Activated B cell treated with CpG ODN at 0.5 μM for 24 hours (primary cell): Measurements from ENCODE around the gene ENO1. TPM values are rescaled to one million over a fixed set of nuclear protein-coding genes. Genes with fewer than 3 reads are reported as not detected.

ENCODE experiments used
- ATAC-seq: fragments of 200-7000 bp; cut with Tn5 transposase; one replicate; pipeline ENCODE4 v1.10.0; 2021; ENCODE audit warnings: low read depth, mild to moderate bottlenecking, moderate library complexity
- CTCF ChIA-PET: fragments of 350-600 bp; sonication (Branson Sonifier 250); formaldehyde crosslinking; loops from one replicate; lab custom pipeline; 2021; ENCODE audit warnings: antibody characterized with exemption; lab: Charles Lee
- POLR2A ChIA-PET: fragments of 350-600 bp; sonication (Branson Sonifier 250); formaldehyde crosslinking; loops from one replicate; lab custom pipeline; 2021; ENCODE audit warnings: antibody characterized with exemption; lab: Charles Lee
- DNase-seq: peaks from one replicate; pipeline ENCODE4 v3.0.0; 2022
- H3K27ac Mint-ChIP-seq: one replicate; pipeline ENCODE4 v1.8.0; 2020; ENCODE audit warnings: mixed read lengths
- H3K27me3 Mint-ChIP-seq: one replicate; pipeline ENCODE4 v1.8.0; 2021; ENCODE audit warnings: mixed read lengths
- H3K36me3 Mint-ChIP-seq: one replicate; pipeline ENCODE4 v1.8.0; 2021; ENCODE audit warnings: low read depth, mixed read lengths
- H3K4me1 Mint-ChIP-seq: one replicate; pipeline ENCODE4 v1.8.0; 2021; ENCODE audit warnings: mixed read lengths
- H3K4me3 Mint-ChIP-seq: one replicate; pipeline ENCODE4 v1.8.0; 2020; ENCODE audit warnings: mild to moderate bottlenecking, mixed read lengths
- H3K9me3 Mint-ChIP-seq: one replicate; pipeline ENCODE4 v1.8.0; 2020; ENCODE audit warnings: mixed read lengths
- CTCF ChIP-seq: fragments of 200-600 bp; IDR thresholded peaks from one replicate; pipeline ENCODE4 v1.8.0; 2022; ENCODE audit warnings: antibody characterized with exemption, mild to moderate bottlenecking
- intact Hi-C: fragments of 100-400 bp; cut with micrococcal nuclease; formaldehyde crosslinking; loops from one replicate; pipeline ENCODE4 v1.15.1; 2024
- total RNA-seq: library from RNA; stranded (reverse); gene quantifications from 2 replicates; pipeline ENCODE4 v1.2.3, GENCODE V29; 2022

The ENO1 gene
- total RNA-seq, 1 donor from 2014 or later = 837 TPM

- ChIA-PET CTCF (interaction anchor here (1.1 kb wide), 1 partner anchor 11 kb away, joined by 3 read pairs; no protein-coding TSS in a partner anchor), POLR2A (interaction anchor here (0.5 kb wide), 1 partner anchor 1602 kb away, joined by 6 read pairs; no protein-coding TSS in a partner anchor)
- DNase-seq = no peak
- Mint-ChIP-seq H3K27ac (peak overlapping the region; percentile 50), H3K27me3 (no peaks in the 10 kb centered on the region), H3K4me3 (no peak overlapping the region), H3K36me3 (peaks cover 83% of the 10 kb centered on the region), H3K9me3 (no peaks in the 10 kb centered on the region), H3K4me1 (peaks cover 65% of the 10 kb centered on the region)
- intact Hi-C loops = loop anchor here (10.0 kb wide), 1 partner anchor 1088 kb away; the partner anchor contains the start of gene PER3
- no peak for ATAC-seq
- no peak for TF ChIP-seq CTCF
These were observed 5.5 kb downstream of the ENO1 start for GRCh38 chr1:8873001-8873400.

GRCh38 chr1:8871965-8872399 lies 6.5 kb downstream of the ENO1 start:
- ChIA-PET CTCF (interaction anchor here (1.1 to 1.9 kb wide), 4 partner anchors 9 to 115 kb away, joined by 3 to 4 read pairs (median 3); no protein-coding TSS in a partner anchor), POLR2A (interaction anchor here (0.5 kb wide), 1 partner anchor 780 kb away, joined by 13 read pairs; no protein-coding TSS in a partner anchor)
- H3K27me3 Mint-ChIP-seq = no peaks in the 10 kb centered on the region
- TF ChIP-seq CTCF = no peak
- intact Hi-C loops = loop anchor here (10.0 kb wide), 1 partner anchor 1087 kb away; the partner anchor contains the start of gene PER3
- no peak overlapping the region for H3K27ac Mint-ChIP-seq
- no peak for DNase-seq
- H3K4me1 Mint-ChIP-seq = peaks cover 58% of the 10 kb centered on the region
- H3K9me3 Mint-ChIP-seq = no peaks in the 10 kb centered on the region
- ATAC-seq = no peak
- no peak overlapping the region for H3K4me3 Mint-ChIP-seq
- H3K36me3 Mint-ChIP-seq = peaks cover 89% of the 10 kb centered on the region

- peak overlapping the region; percentile 61 for H3K27ac Mint-ChIP-seq
- H3K36me3 Mint-ChIP-seq = peaks cover 93% of the 10 kb centered on the region
- ChIA-PET POLR2A (no interaction called here), CTCF (interaction anchor here (1.2 to 1.9 kb wide), 3 partner anchors 8 to 116 kb away, joined by 3 to 4 read pairs (median 3); no protein-coding TSS in a partner anchor)
- H3K27me3 Mint-ChIP-seq = no peaks in the 10 kb centered on the region
- intact Hi-C loops = loop anchor here (10.0 kb wide), 1 partner anchor 1087 kb away; the partner anchor contains the start of gene PER3
- H3K9me3 Mint-ChIP-seq = no peaks in the 10 kb centered on the region
- TF ChIP-seq CTCF = no peak
- DNase-seq (no peak), ATAC-seq (no peak)
- H3K4me3 Mint-ChIP-seq = peak overlapping the region; percentile 16
- peaks cover 57% of the 10 kb centered on the region for H3K4me1 Mint-ChIP-seq
These were observed 6.9 kb downstream of the ENO1 start for GRCh38 chr1:8871539-8871935.

GRCh38 chr1:8870616-8871538 lies 7.6 kb downstream of the ENO1 start:
- Mint-ChIP-seq H3K27me3 (no peaks in the 10 kb centered on the region), H3K27ac (peak overlapping the region; percentile 61), H3K9me3 (no peaks in the 10 kb centered on the region), H3K4me3 (peak overlapping the region; percentile 16), H3K4me1 (peaks cover 51% of the 10 kb centered on the region), H3K36me3 (peaks cover 93% of the 10 kb centered on the region)
- no peak for TF ChIP-seq CTCF
- intact Hi-C loops = loop anchor here (10.0 kb wide), 1 partner anchor 1086 kb away; the partner anchor contains the start of gene PER3
- DNase-seq (no peak), ATAC-seq (peak; percentile 74)
- CTCF ChIA-PET = interaction anchor here (1.2 to 1.9 kb wide), 3 partner anchors 8 to 116 kb away, joined by 3 to 4 read pairs (median 3); no protein-coding TSS in a partner anchor
- POLR2A ChIA-PET = interaction anchor here (0.5 kb wide), 1 partner anchor 446 kb away, joined by 5 read pairs; no protein-coding TSS in a partner anchor
